ENCODE results near the gene FXYD6. TPM values are rescaled to one million over a fixed set of nuclear protein-coding genes. Genes with fewer than 3 reads are reported as not detected.

FXYD6 gene
- polyA plus RNA-seq, 1 of the 3 experiments (the other 2 are of a cell fraction) = 1.4 TPM

GRCh38 chr11:117794135-117794534 is 82.3 kb downstream of the FXYD6 start:
- CTCF ChIA-PET = interaction anchor here (0.9 to 5.6 kb wide), 7 partner anchors 10 to 368 kb away, joined by 3 to 46 read pairs (median 5); no protein-coding TSS in a partner anchor
- TF ChIP-seq FOXJ3 (CRISPR knock-in tag; IDR thresholded peaks at IDR 0.05) (no peak), FOSL2 (IDR thresholded peaks at IDR 0.05; ENCODE audit: borderline replicate concordance, low read depth) (no peak), FOXM1 (IDR thresholded peaks at IDR 0.05; ENCODE audit: low read depth) (no peak)
- POLR2A ChIA-PET = no interaction called here

GRCh38 chr11:117793583-117793982 is 82.9 kb downstream of the FXYD6 start:
- peaks cover 24% of the 10 kb centered on the region for H3K27me3 ChIP-seq (ENCODE audit: insufficient read depth)
- H3K9me3 ChIP-seq = no peaks in the 10 kb centered on the region
- CTCF ChIA-PET = interaction anchor here (0.7 to 5.6 kb wide), 5 partner anchors 9 to 367 kb away, joined by 3 to 46 read pairs (median 4); no protein-coding TSS in a partner anchor

More at GRCh38 chr11:117794135-117794534, 82.3 kb downstream of the FXYD6 start:
- H3K36me3 ChIP-seq (replicated peaks in 1 of 2; ENCODE audit: control insufficient read depth in 1 of 2, insufficient read depth in 2 of 2, low read length in 1 of 2) = no peaks in the 10 kb centered on the region
- H3K4me3 ChIP-seq (ENCODE audit: low read depth in 2 of 2, low read length in 1 of 2) = no peak overlapping the region
- peaks cover 24% of the 10 kb centered on the region for H3K27me3 ChIP-seq (ENCODE audit: insufficient read depth)
- no peaks in the 10 kb centered on the region for H4K20me1 ChIP-seq (ENCODE audit: insufficient read depth)
- no peaks in the 10 kb centered on the region for H3F3A ChIP-seq (replicated peaks; ENCODE audit: insufficient read depth)
- H3K27ac ChIP-seq (ENCODE audit: low read depth in 2 of 2, low read length in 1 of 2) = no peak overlapping the region
- H3K79me2 ChIP-seq (ENCODE audit: insufficient read depth) = no peaks in the 10 kb centered on the region
- peaks cover 0 to 14% of the 10 kb centered on the region in 2 experiments; a peak in 1 of 4 replicates for H3K4me1 ChIP-seq (ENCODE audit: control insufficient read depth in 1 of 2, insufficient read depth in 2 of 2, low read depth in 1 of 2, low read length in 1 of 2)
- H3K9me2 ChIP-seq = no peaks in the 10 kb centered on the region
- DNase-seq = no peak
- H3K9me3 ChIP-seq = no peaks in the 10 kb centered on the region
- 73% methylated on average over 10 of the region's 10 CpGs for WGBS (ENCODE audit: low lambda C conversion rate)
- no peak overlapping the region for H3K9ac ChIP-seq
- H3K4me2 ChIP-seq = no peak overlapping the region
- H2AFZ ChIP-seq (ENCODE audit: low read depth) = no peak overlapping the region

More at GRCh38 chr11:117793583-117793982, 82.9 kb downstream of the FXYD6 start:
- no peak overlapping the region for H2AFZ ChIP-seq (ENCODE audit: low read depth)
- no peaks in the 10 kb centered on the region for H3K79me2 ChIP-seq (ENCODE audit: insufficient read depth)
- TF ChIP-seq ELF1 (IDR thresholded peaks at IDR 0.05) (no peak), EZH2phosphoT487 (IDR thresholded peaks at IDR 0.05; ENCODE audit: borderline replicate concordance, low read depth) (no peak), USF1 (IDR thresholded peaks at IDR 0.05; ENCODE audit: borderline replicate concordance, low read depth) (no peak), TCF12 (IDR thresholded peaks at IDR 0.05) (no peak), TAF1 (IDR thresholded peaks at IDR 0.05; ENCODE audit: borderline replicate concordance, low read depth, low read length) (no peak)
- TF ChIP-seq, protein P1, sequence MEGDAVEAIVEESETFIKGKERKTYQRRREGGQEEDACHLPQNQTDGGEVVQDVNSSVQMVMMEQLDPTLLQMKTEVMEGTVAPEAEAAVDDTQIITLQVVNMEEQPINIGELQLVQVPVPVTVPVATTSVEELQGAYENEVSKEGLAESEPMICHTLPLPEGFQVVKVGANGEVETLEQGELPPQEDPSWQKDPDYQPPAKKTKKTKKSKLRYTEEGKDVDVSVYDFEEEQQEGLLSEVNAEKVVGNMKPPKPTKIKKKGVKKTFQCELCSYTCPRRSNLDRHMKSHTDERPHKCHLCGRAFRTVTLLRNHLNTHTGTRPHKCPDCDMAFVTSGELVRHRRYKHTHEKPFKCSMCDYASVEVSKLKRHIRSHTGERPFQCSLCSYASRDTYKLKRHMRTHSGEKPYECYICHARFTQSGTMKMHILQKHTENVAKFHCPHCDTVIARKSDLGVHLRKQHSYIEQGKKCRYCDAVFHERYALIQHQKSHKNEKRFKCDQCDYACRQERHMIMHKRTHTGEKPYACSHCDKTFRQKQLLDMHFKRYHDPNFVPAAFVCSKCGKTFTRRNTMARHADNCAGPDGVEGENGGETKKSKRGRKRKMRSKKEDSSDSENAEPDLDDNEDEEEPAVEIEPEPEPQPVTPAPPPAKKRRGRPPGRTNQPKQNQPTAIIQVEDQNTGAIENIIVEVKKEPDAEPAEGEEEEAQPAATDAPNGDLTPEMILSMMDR (IDR thresholded peaks at IDR 0.05) = no peak
- TF ChIP-seq, protein P2, sequence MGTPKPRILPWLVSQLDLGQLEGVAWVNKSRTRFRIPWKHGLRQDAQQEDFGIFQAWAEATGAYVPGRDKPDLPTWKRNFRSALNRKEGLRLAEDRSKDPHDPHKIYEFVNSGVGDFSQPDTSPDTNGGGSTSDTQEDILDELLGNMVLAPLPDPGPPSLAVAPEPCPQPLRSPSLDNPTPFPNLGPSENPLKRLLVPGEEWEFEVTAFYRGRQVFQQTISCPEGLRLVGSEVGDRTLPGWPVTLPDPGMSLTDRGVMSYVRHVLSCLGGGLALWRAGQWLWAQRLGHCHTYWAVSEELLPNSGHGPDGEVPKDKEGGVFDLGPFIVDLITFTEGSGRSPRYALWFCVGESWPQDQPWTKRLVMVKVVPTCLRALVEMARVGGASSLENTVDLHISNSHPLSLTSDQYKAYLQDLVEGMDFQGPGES (IDR thresholded peaks at IDR 0.05; ENCODE audit: low read depth, low read length) = no peak
- TF ChIP-seq, protein P3, sequence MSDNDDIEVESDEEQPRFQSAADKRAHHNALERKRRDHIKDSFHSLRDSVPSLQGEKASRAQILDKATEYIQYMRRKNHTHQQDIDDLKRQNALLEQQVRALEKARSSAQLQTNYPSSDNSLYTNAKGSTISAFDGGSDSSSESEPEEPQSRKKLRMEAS (IDR thresholded peaks at IDR 0.05; ENCODE audit: low read depth) = no peak
- H3K9me2 ChIP-seq = no peaks in the 10 kb centered on the region
- WGBS (ENCODE audit: low lambda C conversion rate) = 71% methylated on average over 9 of the region's 9 CpGs
- no peak overlapping the region for H3K4me2 ChIP-seq
- H3K36me3 ChIP-seq (replicated peaks in 1 of 2; ENCODE audit: control insufficient read depth in 1 of 2, insufficient read depth in 2 of 2, low read length in 1 of 2) = no peaks in the 10 kb centered on the region
- no peaks in the 10 kb centered on the region for H3F3A ChIP-seq (replicated peaks; ENCODE audit: insufficient read depth)
- DNase-seq = no peak
- H3K9ac ChIP-seq = no peak overlapping the region
- H4K20me1 ChIP-seq (ENCODE audit: insufficient read depth) = no peaks in the 10 kb centered on the region
- H3K4me1 ChIP-seq (ENCODE audit: control insufficient read depth in 1 of 2, insufficient read depth in 2 of 2, low read depth in 1 of 2, low read length in 1 of 2) = peaks cover 0 to 14% of the 10 kb centered on the region in 2 experiments; a peak in 1 of 4 replicates
- POLR2A ChIA-PET = no interaction called here
- no peak overlapping the region for H3K27ac ChIP-seq (ENCODE audit: low read depth in 2 of 2, low read length in 1 of 2)
- H3K4me3 ChIP-seq (ENCODE audit: low read depth in 2 of 2, low read length in 1 of 2) = no peak overlapping the region
